PC-9 (cell line): ENCODE results near the gene NDE1.

Source experiments
- CTCF ChIP-seq: fragments of 200-600 bp; sonication (generic); conservative IDR thresholded peaks from 2 replicates; pipeline ENCODE4 v1.6.1; 2017; ENCODE audit warnings: mixed run types, antibody characterized with exemption, mild to moderate bottlenecking, moderate library complexity
- EZH2 ChIP-seq: fragments of 200-600 bp; sonication (generic); IDR thresholded peaks from 2 replicates; pipeline ENCODE4 v1.8.0; 2017; ENCODE audit warnings: antibody characterized with exemption, low read depth

GRCh38 chr16:15604460-15605440 is 45.3 kb upstream of the NDE1 start:
- TF ChIP-seq CTCF (no peak), EZH2 (no peak)
